Rectal smooth muscle tissue (tissue), 1 donor: ENCODE measurements around the gene ZMIZ1.

Experiments used
- H3K27ac ChIP-seq: one replicate; pipeline ENCODE4 v1.7.0; 2013; ENCODE audit warnings: low read depth, low read length, inconsistent platforms
- H3K27me3 ChIP-seq: one replicate; pipeline ENCODE4 v1.7.0; 2013; ENCODE audit warnings: low read length; ENCODE audit not compliant: control insufficient read depth, insufficient read depth
- H3K36me3 ChIP-seq: one replicate; pipeline ENCODE4 v1.7.0; 2013; ENCODE audit warnings: low read length; ENCODE audit not compliant: control insufficient read depth, insufficient read depth
- H3K4me1 ChIP-seq: one replicate; pipeline ENCODE4 v1.7.0; 2013; ENCODE audit warnings: low read length; ENCODE audit not compliant: control insufficient read depth, insufficient read depth
- H3K4me3 ChIP-seq: one replicate; pipeline ENCODE4 v1.7.0; 2013; ENCODE audit warnings: low read length
- H3K9ac ChIP-seq: one replicate; pipeline ENCODE4 v1.7.0; 2013; ENCODE audit warnings: low read length

The ZMIZ1 gene

GRCh38 chr10:79084972-79085597 is 16.3 kb downstream of the ZMIZ1 start:
- Histone ChIP-seq H3K27me3 (no peaks in the 10 kb centered on the region), H3K4me3 (no peak overlapping the region), H3K9ac (no peak overlapping the region), H3K4me1 (peaks cover 56% of the 10 kb centered on the region), H3K36me3 (no peaks in the 10 kb centered on the region), H3K27ac (peak overlapping the region; percentile 33)

- no peak overlapping the region for H3K9ac ChIP-seq
- H3K27ac ChIP-seq = no peak overlapping the region
- H3K4me1 ChIP-seq = peaks cover 43% of the 10 kb centered on the region
- H3K27me3 ChIP-seq = no peaks in the 10 kb centered on the region
- no peak overlapping the region for H3K4me3 ChIP-seq
- no peaks in the 10 kb centered on the region for H3K36me3 ChIP-seq
Measured at GRCh38 chr10:79086822-79087221, 18.1 kb downstream of the ZMIZ1 start.

GRCh38 chr10:79087721-79088120 is 19.0 kb downstream of the ZMIZ1 start:
- H3K9ac ChIP-seq = no peak overlapping the region
- H3K27ac ChIP-seq = peak overlapping the region; percentile 24
- H3K36me3 ChIP-seq = no peaks in the 10 kb centered on the region
- H3K27me3 ChIP-seq = no peaks in the 10 kb centered on the region
- H3K4me1 ChIP-seq = peaks cover 34% of the 10 kb centered on the region
- no peak overlapping the region for H3K4me3 ChIP-seq

- Histone ChIP-seq H3K4me1 (peaks cover 30% of the 10 kb centered on the region), H3K36me3 (no peaks in the 10 kb centered on the region), H3K4me3 (peak overlapping the region; percentile 10), H3K27me3 (no peaks in the 10 kb centered on the region), H3K27ac (peak overlapping the region; percentile 24), H3K9ac (no peak overlapping the region)
Measured at GRCh38 chr10:79088176-79088575, 19.4 kb downstream of the ZMIZ1 start.

- H3K27me3 ChIP-seq = no peaks in the 10 kb centered on the region
- H3K4me3 ChIP-seq = peak overlapping the region; percentile 10
- no peak overlapping the region for H3K9ac ChIP-seq
- peaks cover 24% of the 10 kb centered on the region for H3K4me1 ChIP-seq
- H3K27ac ChIP-seq = peak overlapping the region; percentile 24
- no peaks in the 10 kb centered on the region for H3K36me3 ChIP-seq
Measured at GRCh38 chr10:79088613-79089355, 20.0 kb downstream of the ZMIZ1 start.

- no peak overlapping the region for H3K27ac ChIP-seq
- no peaks in the 10 kb centered on the region for H3K27me3 ChIP-seq
- peaks cover 19% of the 10 kb centered on the region for H3K4me1 ChIP-seq
- no peak overlapping the region for H3K9ac ChIP-seq
- H3K4me3 ChIP-seq = no peak overlapping the region
- H3K36me3 ChIP-seq = no peaks in the 10 kb centered on the region
Measured at GRCh38 chr10:79089632-79090031, 20.9 kb downstream of the ZMIZ1 start.

GRCh38 chr10:79090134-79090803 is 21.5 kb downstream of the ZMIZ1 start:
- Histone ChIP-seq H3K27me3 (no peaks in the 10 kb centered on the region), H3K4me1 (peaks cover 19% of the 10 kb centered on the region), H3K9ac (no peak overlapping the region), H3K36me3 (no peaks in the 10 kb centered on the region), H3K27ac (no peak overlapping the region), H3K4me3 (no peak overlapping the region)

GRCh38 chr10:79092292-79092896 is 23.6 kb downstream of the ZMIZ1 start:
- Histone ChIP-seq H3K4me3 (no peak overlapping the region), H3K27me3 (no peaks in the 10 kb centered on the region), H3K27ac (no peak overlapping the region), H3K4me1 (peaks cover 16% of the 10 kb centered on the region), H3K36me3 (no peaks in the 10 kb centered on the region), H3K9ac (no peak overlapping the region)

GRCh38 chr10:79093658-79094411 is 25.1 kb downstream of the ZMIZ1 start:
- no peaks in the 10 kb centered on the region for H3K27me3 ChIP-seq
- no peaks in the 10 kb centered on the region for H3K36me3 ChIP-seq
- H3K27ac ChIP-seq = peak overlapping the region; percentile 47
- peaks cover 4% of the 10 kb centered on the region for H3K4me1 ChIP-seq
- H3K4me3 ChIP-seq = no peak overlapping the region
- H3K9ac ChIP-seq = no peak overlapping the region

- Histone ChIP-seq H3K36me3 (no peaks in the 10 kb centered on the region), H3K4me1 (peaks cover 3% of the 10 kb centered on the region), H3K9ac (no peak overlapping the region), H3K4me3 (no peak overlapping the region), H3K27me3 (no peaks in the 10 kb centered on the region), H3K27ac (peak overlapping the region; percentile 47)
Measured at GRCh38 chr10:79094412-79095175, 25.8 kb downstream of the ZMIZ1 start.

- no peak overlapping the region for H3K9ac ChIP-seq
- no peak overlapping the region for H3K4me3 ChIP-seq
- H3K36me3 ChIP-seq = no peaks in the 10 kb centered on the region
- peaks cover 4% of the 10 kb centered on the region for H3K4me1 ChIP-seq
- H3K27ac ChIP-seq = no peak overlapping the region
- no peaks in the 10 kb centered on the region for H3K27me3 ChIP-seq
Measured at GRCh38 chr10:79095316-79095715, 26.6 kb downstream of the ZMIZ1 start.
